Neural crest cell (in vitro differentiated cells): ENCODE data around the gene KLF2. TPM values are rescaled to one million over a fixed set of nuclear protein-coding genes. Genes with fewer than 3 reads are reported as not detected.

Experiments
- DNase-seq: peaks from one replicate; pipeline ENCODE4 v3.0.0; 2021; ENCODE audit warnings: low read depth, mixed read lengths, low spot score
- H3K27ac Mint-ChIP-seq: one replicate; pipeline ENCODE4 v1.8.0; 2021; ENCODE audit warnings: mild to moderate bottlenecking, mixed read lengths; ENCODE audit not compliant: unreplicated experiment
- H3K27me3 Mint-ChIP-seq: 2 replicates; pipeline ENCODE4 v1.8.0; 2021; ENCODE audit warnings: low read depth, mild to moderate bottlenecking, mixed read lengths
- H3K36me3 Mint-ChIP-seq: 2 replicates; pipeline ENCODE4 v1.8.0; 2021; ENCODE audit warnings: low read depth, mild to moderate bottlenecking, mixed read lengths
- H3K4me1 Mint-ChIP-seq: 2 replicates; pipeline ENCODE4 v1.8.0; 2021; ENCODE audit warnings: mixed read lengths
- H3K4me3 Mint-ChIP-seq: one replicate; pipeline ENCODE4 v1.8.0; 2021; ENCODE audit warnings: mild to moderate bottlenecking, mixed read lengths
- H3K9me3 Mint-ChIP-seq: 2 replicates; pipeline ENCODE4 v1.8.0; 2021; ENCODE audit warnings: mixed read lengths
- total RNA-seq: library from RNA; stranded (reverse); gene quantifications from 2 replicates; pipeline ENCODE4 v1.2.1, GENCODE V29; 2021
- TF ChIP-seq, protein P1 (sequence below): fragments of 200-600 bp; sonication (generic); conservative IDR thresholded peaks from 2 replicates; pipeline ENCODE4 v1.5.0; 2021; ENCODE audit warnings: antibody characterized with exemption, mild to moderate bottlenecking

The KLF2 gene
- total RNA-seq, 1 donor from 2014 or later, result 0.54 TPM

DNA sequence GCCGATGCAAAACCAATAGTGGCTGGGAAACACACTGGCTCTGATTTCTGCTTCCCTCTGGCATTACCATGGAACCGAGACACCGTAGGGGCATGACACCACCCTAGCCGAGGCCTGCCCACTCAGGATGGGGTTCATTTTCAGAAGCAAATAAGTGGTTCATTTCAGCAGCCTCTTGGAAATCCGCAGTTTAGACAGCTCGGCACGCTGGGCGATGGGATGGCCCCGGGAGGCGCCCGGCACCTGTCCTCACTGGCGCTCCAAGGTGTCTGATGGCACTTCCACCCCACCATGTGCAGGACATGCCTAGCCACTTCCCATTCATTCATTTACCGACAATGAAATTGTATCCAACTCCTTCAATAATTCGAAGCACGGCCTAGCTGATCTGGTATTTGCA is 33.8 kb downstream of the KLF2 start:
- TF ChIP-seq, protein P1, sequence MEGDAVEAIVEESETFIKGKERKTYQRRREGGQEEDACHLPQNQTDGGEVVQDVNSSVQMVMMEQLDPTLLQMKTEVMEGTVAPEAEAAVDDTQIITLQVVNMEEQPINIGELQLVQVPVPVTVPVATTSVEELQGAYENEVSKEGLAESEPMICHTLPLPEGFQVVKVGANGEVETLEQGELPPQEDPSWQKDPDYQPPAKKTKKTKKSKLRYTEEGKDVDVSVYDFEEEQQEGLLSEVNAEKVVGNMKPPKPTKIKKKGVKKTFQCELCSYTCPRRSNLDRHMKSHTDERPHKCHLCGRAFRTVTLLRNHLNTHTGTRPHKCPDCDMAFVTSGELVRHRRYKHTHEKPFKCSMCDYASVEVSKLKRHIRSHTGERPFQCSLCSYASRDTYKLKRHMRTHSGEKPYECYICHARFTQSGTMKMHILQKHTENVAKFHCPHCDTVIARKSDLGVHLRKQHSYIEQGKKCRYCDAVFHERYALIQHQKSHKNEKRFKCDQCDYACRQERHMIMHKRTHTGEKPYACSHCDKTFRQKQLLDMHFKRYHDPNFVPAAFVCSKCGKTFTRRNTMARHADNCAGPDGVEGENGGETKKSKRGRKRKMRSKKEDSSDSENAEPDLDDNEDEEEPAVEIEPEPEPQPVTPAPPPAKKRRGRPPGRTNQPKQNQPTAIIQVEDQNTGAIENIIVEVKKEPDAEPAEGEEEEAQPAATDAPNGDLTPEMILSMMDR, result no peak
- peaks cover under 1% of the 10 kb centered on the region for H3K36me3 Mint-ChIP-seq
- no peak overlapping the region for H3K4me3 Mint-ChIP-seq
- no peak for DNase-seq
- no peak overlapping the region for H3K27ac Mint-ChIP-seq
- H3K27me3 Mint-ChIP-seq, result no peaks in the 10 kb centered on the region
- H3K9me3 Mint-ChIP-seq, result no peaks in the 10 kb centered on the region
- H3K4me1 Mint-ChIP-seq, result peaks cover 21% of the 10 kb centered on the region

DNA sequence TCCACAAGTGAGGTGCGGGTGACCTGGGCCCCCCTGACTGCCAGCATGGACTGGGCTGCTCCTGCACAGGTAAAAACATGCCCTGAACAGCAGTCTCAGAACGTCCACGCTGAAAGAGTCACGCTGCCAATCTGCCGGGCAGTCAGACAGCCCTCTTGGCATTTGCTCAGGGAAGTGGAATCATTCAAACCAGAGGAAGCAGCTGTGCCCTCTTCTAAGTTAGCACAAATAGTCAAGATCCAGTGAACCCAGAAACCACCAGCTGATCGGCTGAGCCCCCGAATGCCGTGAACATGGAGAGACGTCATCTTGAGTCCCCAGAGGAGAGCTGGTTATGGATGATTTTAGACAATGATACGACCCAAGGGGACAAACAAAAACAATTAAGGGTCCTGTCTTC is 34.4 kb downstream of the KLF2 start:
- Mint-ChIP-seq H3K36me3 (no peaks in the 10 kb centered on the region), H3K27me3 (no peaks in the 10 kb centered on the region), H3K4me3 (no peak overlapping the region), H3K4me1 (peaks cover 20% of the 10 kb centered on the region), H3K9me3 (no peaks in the 10 kb centered on the region), H3K27ac (peak overlapping the region; percentile 71)
- DNase-seq, result no peak
- TF ChIP-seq, protein P1, result no peak

DNA sequence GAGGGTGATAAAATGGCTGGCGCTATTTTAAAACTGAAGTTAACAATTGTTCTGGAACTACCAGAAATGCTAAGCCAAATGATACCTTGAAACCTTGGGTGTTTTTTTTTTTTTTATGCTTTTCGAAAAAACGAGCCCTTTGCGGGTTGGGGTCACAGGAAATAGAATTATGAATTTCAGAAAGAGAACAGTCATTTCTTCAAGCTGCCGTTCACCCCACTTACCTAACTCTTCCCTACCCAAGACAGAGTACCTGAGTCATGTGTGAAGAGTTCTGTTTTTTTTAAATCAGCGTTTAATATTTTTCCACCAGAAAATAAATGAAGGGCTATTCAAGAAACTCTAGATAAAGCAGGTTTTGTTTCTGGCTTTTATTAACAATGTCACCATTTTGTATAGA is 35.3 kb downstream of the KLF2 start:
- Mint-ChIP-seq H3K27ac (no peak overlapping the region), H3K4me1 (peaks cover 20% of the 10 kb centered on the region), H3K36me3 (no peaks in the 10 kb centered on the region), H3K9me3 (no peaks in the 10 kb centered on the region), H3K27me3 (no peaks in the 10 kb centered on the region), H3K4me3 (no peak overlapping the region)
- TF ChIP-seq, protein P1, result no peak
- DNase-seq, result no peak

DNA sequence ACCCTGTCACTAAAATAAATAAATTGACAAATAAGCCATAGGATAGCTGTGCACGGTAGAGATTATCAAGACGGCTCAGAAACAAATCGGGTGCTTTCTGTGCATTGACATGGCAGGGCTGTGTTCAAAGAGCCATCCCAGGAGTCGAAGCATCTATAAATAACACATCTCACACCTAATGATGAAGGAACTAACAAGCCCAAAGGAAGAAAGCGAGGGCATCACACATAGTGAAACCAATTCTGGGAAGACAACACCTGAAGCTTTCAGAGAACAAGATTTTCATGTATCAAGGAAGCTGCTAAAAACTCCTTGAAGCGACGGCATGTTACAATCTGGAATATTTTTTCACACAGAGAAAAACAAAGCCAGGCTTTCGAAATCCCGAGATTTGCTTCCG is 36.1 kb downstream of the KLF2 start:
- no peaks in the 10 kb centered on the region for H3K27me3 Mint-ChIP-seq
- no peak overlapping the region for H3K4me3 Mint-ChIP-seq
- no peaks in the 10 kb centered on the region for H3K36me3 Mint-ChIP-seq
- TF ChIP-seq, protein P1, result no peak
- peaks cover 20% of the 10 kb centered on the region for H3K4me1 Mint-ChIP-seq
- no peak overlapping the region for H3K27ac Mint-ChIP-seq
- DNase-seq, result no peak
- no peaks in the 10 kb centered on the region for H3K9me3 Mint-ChIP-seq

DNA sequence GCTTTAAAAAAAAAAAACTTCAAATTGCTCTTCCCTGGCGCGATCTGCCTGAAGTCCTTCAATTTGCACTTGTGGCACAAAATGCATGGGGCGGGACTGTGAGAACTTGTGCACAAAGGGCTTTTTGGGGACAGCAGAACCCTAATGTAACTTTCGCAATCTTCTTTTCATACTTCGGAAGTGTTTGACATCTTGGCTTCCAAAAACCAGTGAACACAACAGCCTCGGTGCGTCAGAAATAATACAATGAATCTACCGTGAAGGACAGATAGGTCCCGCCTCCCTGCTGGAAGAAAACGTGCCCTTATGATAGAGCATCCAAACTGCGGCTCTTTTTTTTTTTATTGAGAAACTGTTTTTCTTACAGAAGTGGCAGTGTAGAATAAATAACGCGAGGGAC is 36.6 kb downstream of the KLF2 start:
- no peak overlapping the region for H3K27ac Mint-ChIP-seq

More for the DNA sequence above, 36.6 kb downstream of the KLF2 start:
- no peaks in the 10 kb centered on the region for H3K27me3 Mint-ChIP-seq
- H3K9me3 Mint-ChIP-seq, result no peaks in the 10 kb centered on the region
- DNase-seq, result no peak
- peaks cover 20% of the 10 kb centered on the region for H3K4me1 Mint-ChIP-seq
- peak overlapping the region; percentile 22 for H3K4me3 Mint-ChIP-seq
- no peaks in the 10 kb centered on the region for H3K36me3 Mint-ChIP-seq
- TF ChIP-seq, protein P1, result no peak
